ENCODE measurements around the gene NOG.

DNA sequence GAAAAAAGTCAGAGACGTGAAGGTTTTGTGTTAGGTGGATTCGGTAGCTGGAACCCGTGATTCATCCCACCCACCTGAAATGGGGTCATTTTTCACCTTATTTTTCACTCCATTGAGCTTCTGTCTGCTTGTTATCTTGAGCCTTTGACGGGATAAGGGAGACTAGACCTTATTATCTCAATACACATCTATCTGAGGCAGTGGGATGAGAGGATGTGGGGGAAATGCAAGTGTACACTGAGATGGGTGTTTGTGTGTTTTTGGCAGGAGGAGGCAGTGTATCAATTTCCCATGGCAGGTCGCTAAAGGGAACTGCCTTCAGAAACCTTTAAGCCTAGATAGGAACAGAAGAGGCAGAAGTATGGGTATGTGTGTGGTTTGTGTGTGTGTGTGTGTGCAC, 6.2 kb upstream of the NOG start:
- TF ChIP-seq, protein P1, sequence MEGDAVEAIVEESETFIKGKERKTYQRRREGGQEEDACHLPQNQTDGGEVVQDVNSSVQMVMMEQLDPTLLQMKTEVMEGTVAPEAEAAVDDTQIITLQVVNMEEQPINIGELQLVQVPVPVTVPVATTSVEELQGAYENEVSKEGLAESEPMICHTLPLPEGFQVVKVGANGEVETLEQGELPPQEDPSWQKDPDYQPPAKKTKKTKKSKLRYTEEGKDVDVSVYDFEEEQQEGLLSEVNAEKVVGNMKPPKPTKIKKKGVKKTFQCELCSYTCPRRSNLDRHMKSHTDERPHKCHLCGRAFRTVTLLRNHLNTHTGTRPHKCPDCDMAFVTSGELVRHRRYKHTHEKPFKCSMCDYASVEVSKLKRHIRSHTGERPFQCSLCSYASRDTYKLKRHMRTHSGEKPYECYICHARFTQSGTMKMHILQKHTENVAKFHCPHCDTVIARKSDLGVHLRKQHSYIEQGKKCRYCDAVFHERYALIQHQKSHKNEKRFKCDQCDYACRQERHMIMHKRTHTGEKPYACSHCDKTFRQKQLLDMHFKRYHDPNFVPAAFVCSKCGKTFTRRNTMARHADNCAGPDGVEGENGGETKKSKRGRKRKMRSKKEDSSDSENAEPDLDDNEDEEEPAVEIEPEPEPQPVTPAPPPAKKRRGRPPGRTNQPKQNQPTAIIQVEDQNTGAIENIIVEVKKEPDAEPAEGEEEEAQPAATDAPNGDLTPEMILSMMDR (conservative IDR thresholded peaks at IDR 0.05; ENCODE audit: low read depth in 2 of 2), result no peak
- TF ChIP-seq EZH2 (IDR thresholded peaks at IDR 0.05; ENCODE audit: low read depth, unreplicated experiment) (no peak), EZH2phosphoT487 (IDR thresholded peaks at IDR 0.05; ENCODE audit: unreplicated experiment) (no peak), ZNF331 (CRISPR knock-in tag; IDR thresholded peaks at IDR 0.05; ENCODE audit: low read depth) (no peak), CREB1 (CRISPR knock-in tag; IDR thresholded peaks at IDR 0.05; ENCODE audit: low read depth) (no peak), POLR2AphosphoS5 (IDR thresholded peaks at IDR 0.05; ENCODE audit: low read depth) (no peak)
- TF ChIP-seq, protein P2, sequence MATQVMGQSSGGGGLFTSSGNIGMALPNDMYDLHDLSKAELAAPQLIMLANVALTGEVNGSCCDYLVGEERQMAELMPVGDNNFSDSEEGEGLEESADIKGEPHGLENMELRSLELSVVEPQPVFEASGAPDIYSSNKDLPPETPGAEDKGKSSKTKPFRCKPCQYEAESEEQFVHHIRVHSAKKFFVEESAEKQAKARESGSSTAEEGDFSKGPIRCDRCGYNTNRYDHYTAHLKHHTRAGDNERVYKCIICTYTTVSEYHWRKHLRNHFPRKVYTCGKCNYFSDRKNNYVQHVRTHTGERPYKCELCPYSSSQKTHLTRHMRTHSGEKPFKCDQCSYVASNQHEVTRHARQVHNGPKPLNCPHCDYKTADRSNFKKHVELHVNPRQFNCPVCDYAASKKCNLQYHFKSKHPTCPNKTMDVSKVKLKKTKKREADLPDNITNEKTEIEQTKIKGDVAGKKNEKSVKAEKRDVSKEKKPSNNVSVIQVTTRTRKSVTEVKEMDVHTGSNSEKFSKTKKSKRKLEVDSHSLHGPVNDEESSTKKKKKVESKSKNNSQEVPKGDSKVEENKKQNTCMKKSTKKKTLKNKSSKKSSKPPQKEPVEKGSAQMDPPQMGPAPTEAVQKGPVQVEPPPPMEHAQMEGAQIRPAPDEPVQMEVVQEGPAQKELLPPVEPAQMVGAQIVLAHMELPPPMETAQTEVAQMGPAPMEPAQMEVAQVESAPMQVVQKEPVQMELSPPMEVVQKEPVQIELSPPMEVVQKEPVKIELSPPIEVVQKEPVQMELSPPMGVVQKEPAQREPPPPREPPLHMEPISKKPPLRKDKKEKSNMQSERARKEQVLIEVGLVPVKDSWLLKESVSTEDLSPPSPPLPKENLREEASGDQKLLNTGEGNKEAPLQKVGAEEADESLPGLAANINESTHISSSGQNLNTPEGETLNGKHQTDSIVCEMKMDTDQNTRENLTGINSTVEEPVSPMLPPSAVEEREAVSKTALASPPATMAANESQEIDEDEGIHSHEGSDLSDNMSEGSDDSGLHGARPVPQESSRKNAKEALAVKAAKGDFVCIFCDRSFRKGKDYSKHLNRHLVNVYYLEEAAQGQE (IDR thresholded peaks at IDR 0.05; ENCODE audit: unreplicated experiment), result no peak

Data from GM23338 (cell line).